Natural killer cell treated with Interleukin-12 subunit alpha and Interleukin-12 subunit beta and Interleukin-15 and Interleukin-18, amount 100 ng/mL, for 72 hours (primary cell): ENCODE results near the gene NKD1. TPM values are rescaled to one million over a fixed set of nuclear protein-coding genes. Genes with fewer than 3 reads are reported as not detected.
"Not testable (repeated sequence)": the region's sequence is repeated elsewhere in the genome, so short reads cannot be mapped to it uniquely, and the experiment has no call there.

Experiments used
- ATAC-seq, 2 donors: fragments of 150-1000 bp; cut with Tn5 transposase in 1 of 2; sonication (Bioruptor Pico), chemical (Tn5 transposase) in 1 of 2; 2 replicates each; pipeline ENCODE4 v1.10.0; 2021
- DNase-seq: peaks from one replicate; pipeline ENCODE4 v3.0.0; 2022; ENCODE audit warnings: low spot score
- H3K27ac Mint-ChIP-seq, 2 donors: 1 replicate in 1 of 2; 2 replicates in 1 of 2; pipeline ENCODE4 v1.8.0; 2022; ENCODE audit warnings: mixed read lengths in 2 of 2, mild to moderate bottlenecking in 1 of 2, moderate library complexity in 1 of 2
- H3K27me3 Mint-ChIP-seq, 2 donors: 1 replicate in 1 of 2; 2 replicates in 1 of 2; pipeline ENCODE4 v1.8.0; 2022; ENCODE audit warnings: mixed read lengths in 2 of 2
- H3K36me3 Mint-ChIP-seq: one replicate; pipeline ENCODE4 v1.8.0; 2022; ENCODE audit warnings: mixed read lengths
- H3K4me1 Mint-ChIP-seq, 2 donors: 1 replicate in 1 of 2; 2 replicates in 1 of 2; pipeline ENCODE4 v1.8.0; 2022; ENCODE audit warnings: low read depth in 2 of 2, mixed read lengths in 2 of 2, mild to moderate bottlenecking in 1 of 2
- H3K4me3 Mint-ChIP-seq: one replicate; pipeline ENCODE4 v1.8.0; 2022; ENCODE audit warnings: mixed read lengths
- H3K9me3 Mint-ChIP-seq: 2 replicates; pipeline ENCODE4 v1.8.0; 2022; ENCODE audit warnings: mixed read lengths
- total RNA-seq, 2 donors: library from RNA; stranded (reverse); gene quantifications; one replicate each; pipeline ENCODE4 v1.2.3, GENCODE V29; 2022

NKD1 gene
- total RNA-seq, 2 donors from 2014 or later: 0.29 to 0.86 TPM

DNA sequence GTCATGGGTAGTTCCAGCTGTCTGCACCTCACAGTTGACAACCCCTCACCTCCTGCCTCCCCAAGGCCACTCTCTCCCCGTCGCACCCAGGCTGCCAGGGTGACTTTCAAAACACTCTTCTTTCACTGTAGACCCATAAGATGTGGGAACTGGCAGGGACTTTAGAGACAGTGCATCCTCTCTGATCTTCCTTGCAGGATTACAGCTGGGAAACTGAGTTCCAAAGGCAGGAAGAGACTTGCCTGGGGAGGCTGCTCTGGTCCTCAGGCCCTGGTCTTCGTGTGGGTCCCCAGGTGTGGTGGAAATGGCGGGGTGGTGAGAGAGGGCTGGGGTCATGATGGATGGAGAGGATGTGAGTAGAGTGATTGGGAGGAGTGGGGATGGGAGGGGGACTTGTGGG is 21.9 kb upstream of the NKD1 start:
- ATAC-seq (no peak), DNase-seq (no peak)
- Mint-ChIP-seq H3K9me3 (no peaks in the 10 kb centered on the region), H3K36me3 (no peaks in the 10 kb centered on the region), H3K27ac (no peak overlapping the region), H3K4me1 (no peaks in the 10 kb centered on the region), H3K27me3 (peaks cover 27 to 31% of the 10 kb centered on the region in 2 donors), H3K4me3 (no peak overlapping the region)

DNA sequence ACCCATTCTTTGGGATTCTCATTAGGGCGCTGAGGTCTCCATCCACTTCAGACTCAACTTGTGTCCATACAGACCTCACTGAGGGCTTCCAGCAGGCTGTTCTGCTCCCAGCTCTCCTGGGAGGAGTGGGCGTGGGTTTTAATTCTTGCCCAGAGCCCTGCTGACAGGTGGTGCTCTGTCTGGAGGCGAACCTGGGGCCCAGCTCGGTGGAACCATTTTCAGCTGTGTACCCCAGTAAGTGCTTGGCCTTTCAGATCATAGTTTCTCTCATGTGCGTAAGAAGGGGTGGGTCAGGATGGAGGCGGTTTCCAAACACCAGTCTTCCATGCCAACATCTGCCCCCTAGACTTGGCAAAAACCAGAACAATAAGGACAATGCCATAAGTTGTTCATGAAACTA is 21.4 kb upstream of the NKD1 start:
- ATAC-seq: no peak
- Mint-ChIP-seq H3K9me3 (no peaks in the 10 kb centered on the region), H3K27ac (no peak overlapping the region), H3K27me3 (peaks cover 26 to 30% of the 10 kb centered on the region in 2 donors), H3K36me3 (no peaks in the 10 kb centered on the region), H3K4me3 (no peak overlapping the region), H3K4me1 (no peaks in the 10 kb centered on the region)
- no peak for DNase-seq

DNA sequence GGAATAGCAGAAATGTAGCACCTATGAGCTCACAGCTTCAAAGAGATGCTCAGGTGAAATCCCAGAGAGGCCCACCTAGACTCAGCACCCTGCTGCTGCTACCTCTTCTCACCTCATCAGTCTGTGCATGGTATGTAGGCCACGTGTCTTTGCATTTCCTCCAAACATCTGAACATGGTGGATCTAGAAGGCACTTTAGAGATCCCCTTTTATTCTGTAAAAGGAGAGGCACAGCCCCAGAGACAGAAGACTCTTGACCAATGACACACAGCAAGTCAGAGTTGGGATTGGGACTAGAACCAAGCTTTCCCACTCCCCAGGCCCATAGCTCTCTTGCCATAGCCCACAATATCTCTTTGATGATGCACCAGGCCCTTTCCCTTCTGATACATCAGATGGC is 19.4 kb upstream of the NKD1 start:
- H3K36me3 Mint-ChIP-seq: no peaks in the 10 kb centered on the region
- H3K4me3 Mint-ChIP-seq: no peak overlapping the region
- H3K4me1 Mint-ChIP-seq: no peaks in the 10 kb centered on the region

DNA sequence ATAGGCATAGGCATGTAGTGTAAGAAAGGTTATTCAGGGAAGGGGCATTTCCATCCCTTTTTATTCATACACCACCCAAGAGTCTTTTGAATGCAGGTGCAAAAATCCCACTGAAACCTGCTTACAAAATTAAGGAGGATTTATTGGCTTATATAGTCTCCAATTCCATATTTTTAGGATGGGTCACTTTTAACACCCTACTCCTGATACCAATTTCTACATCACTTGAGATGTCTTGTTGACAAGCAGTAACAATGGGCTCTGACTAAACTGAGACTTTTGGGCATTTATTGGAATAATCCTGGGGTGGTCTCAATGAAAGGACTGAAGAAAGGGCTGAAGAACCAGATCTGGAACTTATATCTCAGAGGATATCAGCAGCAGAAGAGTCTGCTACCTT is 18.9 kb upstream of the NKD1 start:
- Mint-ChIP-seq H3K9me3 (no peaks in the 10 kb centered on the region), H3K4me1 (no peaks in the 10 kb centered on the region), H3K27ac (no peak overlapping the region), H3K27me3 (peaks cover 31 to 37% of the 10 kb centered on the region in 2 donors), H3K4me3 (no peak overlapping the region), H3K36me3 (no peaks in the 10 kb centered on the region)
- DNase-seq (no peak), ATAC-seq (no peak)

More for the DNA sequence above, 19.4 kb upstream of the NKD1 start:
- Mint-ChIP-seq H3K27me3 (peaks cover 33 to 36% of the 10 kb centered on the region in 2 donors), H3K27ac (no peak overlapping the region), H3K9me3 (no peaks in the 10 kb centered on the region)
- DNase-seq: no peak
- no peak for ATAC-seq

DNA sequence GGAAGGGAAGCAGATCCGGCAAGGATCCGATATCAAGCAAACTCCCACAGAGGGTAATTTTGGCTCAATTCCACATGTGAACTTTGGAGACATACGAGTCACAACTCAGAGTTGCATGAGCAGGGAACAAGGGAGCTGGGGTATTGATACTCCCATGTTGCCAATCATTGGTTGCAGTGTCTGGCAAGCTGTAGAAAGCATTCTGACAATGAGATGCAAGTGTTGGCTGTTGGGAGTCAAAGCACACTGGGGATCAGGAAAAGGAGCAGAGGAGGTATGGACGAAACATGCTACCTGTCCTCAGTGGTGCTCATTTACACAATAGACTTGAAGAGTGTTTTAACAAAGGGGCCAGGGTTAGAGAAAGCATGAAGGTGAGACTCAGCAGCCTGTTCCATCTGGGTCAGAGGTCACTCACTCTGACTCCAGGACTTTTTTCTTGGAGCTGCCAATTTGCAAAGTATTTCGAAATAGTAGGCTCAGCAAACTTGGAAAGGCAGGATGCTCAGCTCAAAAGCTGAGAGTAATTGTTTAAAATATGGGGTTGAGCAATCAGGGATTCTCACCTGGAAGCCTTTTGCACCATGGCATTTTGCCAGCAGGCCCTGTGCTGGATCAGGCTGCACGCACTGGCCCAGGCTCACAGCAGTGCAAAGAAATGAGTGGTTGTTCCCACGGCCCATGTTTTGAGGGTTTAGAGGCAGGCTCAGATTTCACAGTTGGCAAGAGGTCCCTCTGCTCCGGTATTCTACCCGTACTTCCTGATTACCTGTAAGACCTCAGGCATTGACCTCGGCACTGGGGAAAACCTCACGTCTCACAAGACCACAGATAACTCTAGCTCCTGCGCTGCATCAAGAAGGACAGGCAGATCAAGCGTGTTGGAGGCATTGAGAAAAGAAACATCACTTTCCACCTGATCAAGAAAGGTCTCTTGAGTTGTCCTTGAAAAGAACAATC is 17.6 kb upstream of the NKD1 start:
- H3K27me3 Mint-ChIP-seq: peaks cover 25 to 37% of the 10 kb centered on the region in 2 donors
- no peaks in the 10 kb centered on the region for H3K36me3 Mint-ChIP-seq
- DNase-seq: no peak
- H3K4me3 Mint-ChIP-seq: no peak overlapping the region
- no peak for ATAC-seq
- H3K27ac Mint-ChIP-seq: no peak overlapping the region
- H3K4me1 Mint-ChIP-seq: no peaks in the 10 kb centered on the region
- no peaks in the 10 kb centered on the region for H3K9me3 Mint-ChIP-seq

DNA sequence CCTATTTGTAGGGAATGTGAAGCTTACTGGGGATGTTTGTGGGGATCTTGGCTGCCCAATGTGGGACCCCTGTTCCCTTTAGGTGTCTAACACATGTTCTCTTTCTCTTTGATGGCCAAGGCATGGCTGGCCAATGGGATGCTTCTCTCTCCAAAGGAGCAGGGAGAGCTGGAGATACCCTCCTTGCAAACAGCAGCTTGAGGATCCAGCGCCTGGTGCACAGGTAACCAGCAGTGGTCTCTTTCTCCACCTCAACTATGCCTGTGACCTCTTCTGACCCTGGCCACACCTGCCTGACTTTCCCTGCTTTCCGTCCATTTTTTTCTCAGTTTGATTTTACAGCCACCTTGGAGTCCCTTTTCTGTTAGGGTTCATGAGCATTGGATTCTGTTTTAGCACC is 16.8 kb upstream of the NKD1 start:
- no peak overlapping the region for H3K4me3 Mint-ChIP-seq
- no peaks in the 10 kb centered on the region for H3K36me3 Mint-ChIP-seq
- H3K27me3 Mint-ChIP-seq: peaks cover 25 to 32% of the 10 kb centered on the region in 2 donors
- ATAC-seq: no peak
- no peaks in the 10 kb centered on the region for H3K9me3 Mint-ChIP-seq
- no peak overlapping the region for H3K27ac Mint-ChIP-seq
- no peaks in the 10 kb centered on the region for H3K4me1 Mint-ChIP-seq
- DNase-seq: no peak

DNA sequence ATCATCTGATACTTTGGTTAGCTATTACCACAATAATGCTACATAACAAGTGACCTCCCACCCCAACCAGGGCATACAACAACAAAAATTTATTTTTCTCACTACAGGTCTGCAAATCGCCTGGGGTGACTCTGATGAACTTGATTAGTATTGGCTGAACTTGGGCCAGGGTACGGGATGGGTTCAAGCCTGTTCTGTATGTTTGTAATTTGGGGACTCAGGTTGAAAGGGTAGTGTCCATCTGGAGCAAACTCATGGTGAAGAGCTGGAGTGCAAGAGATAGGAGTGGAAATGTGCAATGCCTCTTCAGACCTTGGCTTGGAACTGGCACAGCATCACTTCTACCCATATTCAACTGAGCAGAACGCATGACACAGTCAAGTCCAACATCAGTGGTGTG is 16.3 kb upstream of the NKD1 start:
- no peak overlapping the region for H3K27ac Mint-ChIP-seq
- H3K27me3 Mint-ChIP-seq: peaks cover 25 to 30% of the 10 kb centered on the region in 2 donors
- no peak overlapping the region for H3K4me3 Mint-ChIP-seq
- no peaks in the 10 kb centered on the region for H3K9me3 Mint-ChIP-seq
- H3K36me3 Mint-ChIP-seq: no peaks in the 10 kb centered on the region
- no peaks in the 10 kb centered on the region for H3K4me1 Mint-ChIP-seq
- no peak for ATAC-seq
- DNase-seq: no peak

DNA sequence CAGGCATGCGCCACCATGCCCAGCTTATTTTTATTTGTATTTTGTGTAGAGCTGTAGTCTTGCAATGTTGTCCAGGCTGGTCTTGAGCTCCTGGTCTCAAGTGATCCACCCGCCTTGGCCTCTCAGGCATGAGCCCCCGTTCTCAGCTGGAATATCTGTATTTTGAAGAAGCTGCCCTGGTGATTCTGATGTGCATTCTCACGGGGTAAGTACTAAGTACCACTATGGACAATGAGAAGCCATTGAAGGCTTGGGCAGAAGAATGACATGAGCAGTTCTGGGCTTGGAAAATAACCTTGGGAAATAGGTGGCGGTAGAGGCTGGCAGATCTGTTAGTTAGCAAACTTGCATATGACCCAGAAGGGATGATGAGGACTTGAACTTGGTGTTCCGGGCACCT is 15.6 kb upstream of the NKD1 start:
- Mint-ChIP-seq H3K4me1 (no peaks in the 10 kb centered on the region), H3K36me3 (no peaks in the 10 kb centered on the region), H3K4me3 (no peak overlapping the region), H3K9me3 (no peaks in the 10 kb centered on the region), H3K27me3 (peaks cover 25 to 27% of the 10 kb centered on the region in 2 donors), H3K27ac (no peak overlapping the region)
- DNase-seq (no peak), ATAC-seq (no peak)

DNA sequence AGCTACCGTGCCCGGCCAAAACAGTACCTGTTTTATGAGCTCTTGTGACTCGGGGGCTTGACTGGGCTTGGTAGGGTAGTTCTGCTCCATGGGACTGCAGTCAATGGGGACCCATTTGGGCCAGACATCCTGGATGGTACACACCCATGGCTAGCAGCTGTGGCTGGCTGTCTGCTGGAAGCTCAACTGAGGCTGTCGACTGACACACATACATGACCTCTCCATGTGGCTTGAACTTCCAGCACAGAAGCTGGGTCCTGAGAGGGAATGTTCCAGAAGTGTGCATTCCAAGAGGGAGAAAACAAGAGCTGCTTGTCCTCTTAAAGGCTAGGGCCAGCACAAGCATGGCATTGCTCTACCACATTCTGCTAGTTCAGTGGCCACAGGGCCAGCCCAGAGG is 14.9 kb upstream of the NKD1 start:
- Mint-ChIP-seq H3K4me3 (no peak overlapping the region), H3K27ac (no peak overlapping the region), H3K36me3 (no peaks in the 10 kb centered on the region), H3K9me3 (no peaks in the 10 kb centered on the region), H3K27me3 (peaks cover 21 to 23% of the 10 kb centered on the region in 2 donors), H3K4me1 (no peaks in the 10 kb centered on the region)
- ATAC-seq (no peak), DNase-seq (no peak)

DNA sequence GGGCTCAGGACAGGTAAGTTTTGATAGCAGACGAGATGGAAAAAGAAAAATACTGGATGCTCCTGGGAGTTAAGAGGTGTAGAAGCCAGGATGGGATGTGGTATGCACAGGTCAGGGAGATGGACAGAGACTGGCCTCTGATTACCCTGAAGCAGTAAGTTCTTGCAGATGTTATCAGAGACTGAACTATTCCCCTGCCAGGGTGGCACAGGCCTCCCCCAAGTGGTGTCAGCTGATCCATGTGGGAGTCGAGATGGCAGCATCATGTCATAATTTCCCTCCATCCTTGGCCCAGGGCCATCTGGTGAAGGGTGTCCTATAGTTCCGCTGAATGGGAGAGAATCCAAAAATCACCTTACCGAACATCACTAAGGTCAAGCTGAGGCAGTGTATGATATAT is 14.1 kb upstream of the NKD1 start:
- H3K36me3 Mint-ChIP-seq: no peaks in the 10 kb centered on the region
- H3K27ac Mint-ChIP-seq: no peak overlapping the region
- H3K4me1 Mint-ChIP-seq: no peaks in the 10 kb centered on the region
- DNase-seq: no peak
- ATAC-seq: no peak
- no peaks in the 10 kb centered on the region for H3K9me3 Mint-ChIP-seq
- H3K27me3 Mint-ChIP-seq: peaks cover 18 to 19% of the 10 kb centered on the region in 2 donors
- H3K4me3 Mint-ChIP-seq: no peak overlapping the region

DNA sequence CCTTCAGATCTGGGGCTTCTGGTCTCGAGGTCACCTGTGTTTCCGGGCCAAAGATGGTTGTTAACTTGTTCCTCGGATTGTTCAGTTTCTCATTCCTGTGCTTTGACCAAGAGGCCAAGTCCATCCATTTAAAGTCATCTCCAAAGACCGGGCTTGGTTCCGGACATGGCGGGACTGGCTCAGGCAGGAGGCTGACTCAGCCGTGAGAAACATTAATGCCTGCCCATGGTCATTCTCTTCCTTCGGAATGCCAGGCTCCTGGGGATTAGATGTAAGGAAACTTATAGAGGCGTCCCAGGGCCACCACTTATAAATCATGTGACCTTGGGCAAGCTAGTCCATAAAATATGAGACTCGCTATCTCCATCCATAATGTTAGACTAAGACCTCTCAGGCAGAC is 13.6 kb upstream of the NKD1 start:
- H3K27ac Mint-ChIP-seq: no peak overlapping the region
- no peaks in the 10 kb centered on the region for H3K36me3 Mint-ChIP-seq
- H3K4me3 Mint-ChIP-seq: no peak overlapping the region
- H3K9me3 Mint-ChIP-seq: no peaks in the 10 kb centered on the region
- no peaks in the 10 kb centered on the region for H3K4me1 Mint-ChIP-seq
- ATAC-seq (no peak), DNase-seq (no peak)
- H3K27me3 Mint-ChIP-seq: peaks cover 18 to 20% of the 10 kb centered on the region in 2 donors

DNA sequence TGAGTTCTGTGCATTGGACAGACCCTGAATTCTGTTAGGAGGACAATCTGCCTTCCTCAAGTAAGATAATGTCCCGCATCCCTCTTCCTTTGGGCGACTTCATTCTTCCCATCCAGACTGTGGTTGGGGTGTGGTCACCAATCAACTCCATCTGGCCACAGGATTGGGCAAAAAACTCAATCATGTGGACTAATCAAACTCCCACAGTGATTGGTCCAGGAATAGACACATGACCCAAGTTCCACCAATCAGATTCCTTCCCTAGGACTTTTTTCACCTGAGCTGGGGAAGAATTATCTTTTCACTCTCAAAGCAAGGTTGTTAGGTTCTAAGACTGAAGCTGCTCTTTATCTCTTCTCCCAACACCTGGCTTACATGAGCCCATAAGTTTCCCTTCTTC is 13.2 kb upstream of the NKD1 start:
- no peak overlapping the region for H3K4me3 Mint-ChIP-seq
- H3K4me1 Mint-ChIP-seq: no peaks in the 10 kb centered on the region
- H3K9me3 Mint-ChIP-seq: no peaks in the 10 kb centered on the region
- H3K36me3 Mint-ChIP-seq: no peaks in the 10 kb centered on the region
- peaks cover 17 to 20% of the 10 kb centered on the region in 2 donors for H3K27me3 Mint-ChIP-seq
- DNase-seq (no peak), ATAC-seq (no peak)
- no peak overlapping the region for H3K27ac Mint-ChIP-seq

DNA sequence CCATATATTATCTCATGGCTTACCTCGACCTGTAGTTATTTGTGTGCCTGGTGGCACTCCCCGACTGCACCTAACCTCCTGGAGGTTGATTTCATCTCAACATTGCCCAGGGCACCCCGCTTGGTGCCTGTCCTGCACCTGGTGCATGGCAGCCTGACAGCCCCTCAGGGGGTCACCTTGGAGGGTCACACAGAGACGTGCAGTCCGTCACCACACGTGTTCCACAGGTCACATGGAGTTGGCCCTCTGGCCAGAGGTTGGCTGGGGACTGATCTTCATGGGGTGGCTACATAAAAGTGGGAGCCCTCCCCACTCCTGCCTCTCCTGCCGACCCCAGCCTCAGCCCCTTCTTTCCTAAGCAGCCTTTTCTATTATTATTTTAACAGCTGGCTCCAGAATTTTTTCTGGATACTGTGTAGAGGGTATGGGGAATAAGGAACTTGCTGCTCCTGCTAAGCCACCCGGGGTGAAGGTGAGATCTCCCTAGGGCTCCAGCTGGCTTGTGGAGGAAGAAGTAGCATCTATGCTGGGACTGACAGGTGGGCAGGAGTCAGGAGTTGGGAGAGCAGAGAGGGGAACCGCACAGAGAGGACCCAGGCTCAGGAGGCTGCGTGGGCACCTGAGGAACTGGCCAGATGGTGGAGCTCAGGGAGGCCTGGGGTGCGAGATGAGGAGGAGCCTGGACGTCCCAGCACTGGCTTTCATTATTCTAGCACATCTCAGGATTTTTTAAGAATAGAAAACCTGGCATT is 12.5 kb upstream of the NKD1 start:
- ATAC-seq (no peak), DNase-seq (no peak)
- no peaks in the 10 kb centered on the region for H3K4me1 Mint-ChIP-seq
- H3K4me3 Mint-ChIP-seq: no peak overlapping the region
- no peak overlapping the region for H3K27ac Mint-ChIP-seq
- H3K9me3 Mint-ChIP-seq: no peaks in the 10 kb centered on the region
- peaks cover 12 to 16% of the 10 kb centered on the region in 2 donors for H3K27me3 Mint-ChIP-seq
- no peaks in the 10 kb centered on the region for H3K36me3 Mint-ChIP-seq

DNA sequence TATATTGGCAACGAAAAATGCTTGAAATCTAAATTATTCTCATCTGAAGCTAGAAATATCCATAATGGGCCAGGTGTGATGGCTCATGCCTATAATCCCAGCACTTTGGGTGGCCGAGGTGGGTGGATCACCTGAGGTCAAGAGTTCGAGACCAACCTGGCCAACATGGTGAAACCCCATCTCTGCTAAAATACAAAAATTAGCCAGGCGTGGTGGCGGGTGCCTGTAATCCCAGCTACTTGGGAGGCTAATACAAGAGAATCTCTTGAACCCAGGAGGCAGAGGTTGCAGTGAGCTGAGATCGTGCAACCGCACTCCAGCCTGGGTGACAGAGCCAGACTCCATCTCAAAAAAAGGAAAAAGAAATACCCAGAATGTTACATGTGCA is 11.9 kb upstream of the NKD1 start:
- H3K9me3 Mint-ChIP-seq, H3K36me3 Mint-ChIP-seq, H3K4me1 Mint-ChIP-seq, H3K27ac Mint-ChIP-seq, ATAC-seq, H3K4me3 Mint-ChIP-seq, DNase-seq: not testable (repeated sequence)
- H3K27me3 Mint-ChIP-seq: peaks cover 12 to 18% of the 10 kb centered on the region in 2 donors
